Gastrocnemius medialis (tissue), 4 donors: Measurements from ENCODE around the gene FTH1. TPM values are rescaled to one million over a fixed set of nuclear protein-coding genes. Genes with fewer than 3 reads are reported as not detected.
A peak's percentile ranks its signal among the peaks of the same experiment; 100 is the strongest.

ENCODE experiments used
- ATAC-seq, 2 donors: fragments of 150-250 bp; one replicate each; pipeline ENCODE4 v1.9.1; 2016
- DNase-seq, 2 donors: peaks; one replicate each; pipeline ENCODE4 v3.0.0-alpha.2; 2019
- H3K27ac ChIP-seq, 4 donors: fragments of 200-600 bp; sonication (generic); 1 replicate in 1 of 4; 2 replicates in 3 of 4; pipeline ENCODE4 v1.5.1; 2016 to 2018; ENCODE audit warnings: mild to moderate bottlenecking in 2 of 4, moderate library complexity in 1 of 4
- H3K27me3 ChIP-seq, 3 donors: fragments of 200-600 bp; sonication (generic) in 2 of 3; 1 replicate in 1 of 3; 2 replicates in 2 of 3; pipeline versions ENCODE4 v1.5.1 to v1.6.0; 2016 to 2019; ENCODE audit warnings: mild to moderate bottlenecking in 1 of 3, moderate library complexity in 1 of 3
- H3K36me3 ChIP-seq, 2 donors: fragments of 200-600 bp; sonication (generic) in 1 of 2; one replicate each; pipeline ENCODE4 v1.5.1; 2017 to 2018
- H3K4me1 ChIP-seq, 2 donors: fragments of 200-600 bp; sonication (generic) in 1 of 2; one replicate each; pipeline ENCODE4 v1.5.1; 2016 to 2017; ENCODE audit warnings: mild to moderate bottlenecking in 2 of 2
- H3K4me3 ChIP-seq, 4 donors: fragments of 200-600 bp; sonication (generic) in 3 of 4; 1 replicate in 1 of 4; 2 replicates in 3 of 4; pipeline ENCODE4 v1.5.1; 2016 to 2019; ENCODE audit warnings: mild to moderate bottlenecking in 2 of 4
- H3K9me3 ChIP-seq, 3 donors: fragments of 200-600 bp; sonication (generic) in 2 of 3; 1 replicate in 1 of 3; 2 replicates in 2 of 3; pipeline ENCODE4 v1.5.1; 2016 to 2019
- POLR2A ChIP-seq, 2 donors: fragments of 450-650 bp; IDR thresholded peaks; one replicate each; pipeline ENCODE4 v1.6.1; 2017; ENCODE audit warnings: antibody characterized with exemption in 2 of 2, mild to moderate bottlenecking in 2 of 2, moderate library complexity in 2 of 2
- in situ Hi-C, 4 donors: fragments of 200-750 bp; cut with MboI; loops; one replicate each; pipeline versions ENCODE4 v1.15.0 to v1.8.0; 2017; ENCODE audit warnings: low sequenced_read_pairs in 4 of 4
- intact Hi-C: fragments of 100-400 bp; cut with DNase I; formaldehyde crosslinking; loops from one replicate; pipeline ENCODE4 v1.15.1; 2023; ENCODE audit warnings: low total_unique reads
- total RNA-seq, 4 donors: library from RNA; depleted of rRNA; stranded (reverse); fragments of >200 nt; gene quantifications; one replicate each; pipeline versions ENCODE4 v1.1.0 to v1.2.3, GENCODE V29; 2016
- TF ChIP-seq, protein P1 (sequence below), 5 experiments: fragments of 450-650 bp in 3 of 5; fragments of 200-600 bp in 2 of 5; sonication (generic) in 2 of 5; IDR thresholded peaks in 4 of 5; conservative IDR thresholded peaks in 1 of 5; 1 replicate in 4 of 5; 2 replicates in 1 of 5; pipeline ENCODE4 v1.5.1; 2016 to 2019; ENCODE audit warnings: antibody characterized with exemption in 5 of 5, mild to moderate bottlenecking in 3 of 5, moderate library complexity in 3 of 5

The FTH1 gene
- total RNA-seq, 4 donors from 2014 or later: 1,340 to 3,366 (median 1,705) TPM

DNA sequence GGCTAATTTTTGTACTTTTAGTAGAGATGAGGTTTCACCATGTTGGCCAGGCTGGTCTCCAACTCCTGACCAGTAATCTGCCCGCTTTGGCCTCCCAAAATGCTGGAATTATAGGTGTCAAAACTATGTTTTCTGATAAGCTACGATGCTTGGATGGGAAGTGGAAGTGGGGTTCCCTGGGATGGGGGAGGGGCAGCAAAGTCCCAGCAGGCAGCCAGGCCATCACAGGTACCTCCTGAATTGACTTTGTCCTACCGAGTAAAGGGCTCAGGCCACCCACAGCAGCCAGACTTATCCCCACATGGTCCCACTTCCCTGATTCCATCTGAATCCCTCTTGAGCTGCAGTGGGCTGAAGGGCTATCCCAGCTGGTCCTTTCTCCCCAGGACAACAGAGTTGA lies 6.9 kb downstream of the FTH1 start:
- peaks cover 0 to 24% of the 10 kb centered on the region in 2 donors for H3K36me3 ChIP-seq

DNA sequence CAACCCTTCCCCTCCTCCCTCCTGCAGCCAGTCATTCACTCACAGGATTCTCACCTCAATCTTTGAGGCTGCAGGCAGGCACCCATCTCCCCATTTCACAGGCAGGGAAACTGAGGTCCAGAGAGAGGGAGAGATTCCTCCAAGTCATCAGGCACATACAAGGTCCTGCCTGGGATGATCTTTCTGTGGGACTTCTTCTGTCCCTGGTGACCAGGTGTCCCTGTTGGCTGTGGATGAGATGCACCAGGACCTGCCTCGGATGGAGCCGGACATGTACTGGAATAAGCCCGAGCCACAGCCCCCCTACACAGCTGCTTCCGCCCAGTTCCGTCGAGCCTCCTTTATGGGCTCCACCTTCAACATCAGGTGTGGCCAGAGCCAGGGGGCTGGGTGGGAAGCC lies 7.8 kb downstream of the FTH1 start:
- DNase-seq: no peak
- Histone ChIP-seq H3K4me1 (peaks cover 38 to 43% of the 10 kb centered on the region in 2 donors), H3K36me3 (peaks cover 0 to 15% of the 10 kb centered on the region in 2 donors), H3K9me3 (no peaks in the 10 kb centered on the region), H3K4me3 (no peak overlapping the region), H3K27ac (no peak overlapping the region), H3K27me3 (peaks cover 4 to 8% (median 4%) of the 10 kb centered on the region in 3 donors)
- no peak for TF ChIP-seq POLR2A (IDR thresholded peaks at IDR 0.05)
- TF ChIP-seq, protein P1, sequence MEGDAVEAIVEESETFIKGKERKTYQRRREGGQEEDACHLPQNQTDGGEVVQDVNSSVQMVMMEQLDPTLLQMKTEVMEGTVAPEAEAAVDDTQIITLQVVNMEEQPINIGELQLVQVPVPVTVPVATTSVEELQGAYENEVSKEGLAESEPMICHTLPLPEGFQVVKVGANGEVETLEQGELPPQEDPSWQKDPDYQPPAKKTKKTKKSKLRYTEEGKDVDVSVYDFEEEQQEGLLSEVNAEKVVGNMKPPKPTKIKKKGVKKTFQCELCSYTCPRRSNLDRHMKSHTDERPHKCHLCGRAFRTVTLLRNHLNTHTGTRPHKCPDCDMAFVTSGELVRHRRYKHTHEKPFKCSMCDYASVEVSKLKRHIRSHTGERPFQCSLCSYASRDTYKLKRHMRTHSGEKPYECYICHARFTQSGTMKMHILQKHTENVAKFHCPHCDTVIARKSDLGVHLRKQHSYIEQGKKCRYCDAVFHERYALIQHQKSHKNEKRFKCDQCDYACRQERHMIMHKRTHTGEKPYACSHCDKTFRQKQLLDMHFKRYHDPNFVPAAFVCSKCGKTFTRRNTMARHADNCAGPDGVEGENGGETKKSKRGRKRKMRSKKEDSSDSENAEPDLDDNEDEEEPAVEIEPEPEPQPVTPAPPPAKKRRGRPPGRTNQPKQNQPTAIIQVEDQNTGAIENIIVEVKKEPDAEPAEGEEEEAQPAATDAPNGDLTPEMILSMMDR (IDR thresholded peaks at IDR 0.05 in 4 of 5, conservative IDR thresholded peaks at IDR 0.05 in 1 of 5): no peak
- ATAC-seq: no peak
- intact Hi-C loops (loop anchor here (10.0 kb wide), 1 partner anchor 265 kb away; no protein-coding TSS in a partner anchor), in situ Hi-C loops (loop anchor here in 1 of 4 donors (10.0 kb wide), 1 partner anchor 75 kb away; no protein-coding TSS in a partner anchor)

More for the DNA sequence above, 6.9 kb downstream of the FTH1 start:
- ATAC-seq (no peak), DNase-seq (no peak)
- TF ChIP-seq, protein P1 (IDR thresholded peaks at IDR 0.05 in 4 of 5, conservative IDR thresholded peaks at IDR 0.05 in 1 of 5): no peak
- no peak for TF ChIP-seq POLR2A (IDR thresholded peaks at IDR 0.05)
- Histone ChIP-seq H3K9me3 (no peaks in the 10 kb centered on the region), H3K27me3 (peaks cover 0 to 4% (median under 1%) of the 10 kb centered on the region in 3 donors), H3K4me3 (no peak overlapping the region), H3K4me1 (peaks cover 38 to 43% of the 10 kb centered on the region in 2 donors), H3K27ac (peak overlapping the region in 2 of 4 donors; percentile 99)
- intact Hi-C loops (loop anchor here (10.0 kb wide), 1 partner anchor 266 kb away; no protein-coding TSS in a partner anchor), in situ Hi-C loops (no loop called here)

DNA sequence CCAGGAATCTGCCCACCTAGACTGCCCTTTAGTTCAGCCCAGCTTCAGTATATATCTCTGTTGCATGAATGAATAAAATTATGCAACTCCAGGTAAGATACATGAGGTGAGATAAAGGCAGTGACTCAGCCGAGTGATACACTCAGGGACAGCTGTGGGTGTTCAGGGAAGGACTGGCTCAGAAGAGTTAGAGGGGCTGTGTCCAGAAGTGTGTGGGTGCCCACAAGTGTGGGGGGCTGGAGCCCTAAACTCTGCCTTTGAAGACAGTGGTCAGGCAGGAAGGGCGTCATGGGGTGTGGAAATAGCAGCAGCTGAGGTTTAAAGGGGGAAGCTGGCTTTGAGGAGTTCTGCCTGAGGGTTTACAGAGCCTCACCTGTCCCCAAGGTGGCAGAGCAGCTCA lies 8.3 kb downstream of the FTH1 start:
- H3K27ac ChIP-seq: no peak overlapping the region
- no peak overlapping the region for H3K4me3 ChIP-seq
- H3K36me3 ChIP-seq: peaks cover 0 to 9% of the 10 kb centered on the region in 2 donors
- peaks cover 9 to 14% (median 10%) of the 10 kb centered on the region in 3 donors for H3K27me3 ChIP-seq
- TF ChIP-seq, protein P1 (IDR thresholded peaks at IDR 0.05 in 4 of 5, conservative IDR thresholded peaks at IDR 0.05 in 1 of 5): no peak
- TF ChIP-seq POLR2A (IDR thresholded peaks at IDR 0.05): no peak
- no peak for DNase-seq
- peaks cover 38 to 39% of the 10 kb centered on the region in 2 donors for H3K4me1 ChIP-seq
- H3K9me3 ChIP-seq: no peaks in the 10 kb centered on the region
- ATAC-seq: no peak
- in situ Hi-C loops: loop anchor here in 1 of 4 donors (10.0 kb wide), 1 partner anchor 74 kb away; no protein-coding TSS in a partner anchor
- intact Hi-C loops: no loop called here

DNA sequence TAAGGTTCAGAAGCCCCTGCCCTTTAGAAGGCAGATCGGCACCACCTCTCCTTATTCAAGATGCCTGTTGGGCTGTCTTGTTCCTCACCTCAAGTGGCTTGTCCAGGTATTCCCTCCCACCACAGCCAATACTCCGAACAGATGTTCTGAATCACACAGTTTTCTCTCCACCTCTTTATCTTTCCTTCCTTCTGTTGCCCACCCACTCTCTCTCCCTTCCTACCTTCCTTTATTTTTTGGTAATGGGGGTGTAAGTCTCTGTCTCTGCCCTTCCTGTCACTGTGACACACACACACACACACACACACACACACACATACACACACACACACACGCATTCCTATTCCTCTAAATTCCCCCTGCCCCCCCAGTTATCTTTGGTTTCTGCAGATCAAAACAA lies 8.8 kb downstream of the FTH1 start:
- DNase-seq: no peak
- Histone ChIP-seq H3K27me3 (peaks cover 9 to 18% (median 13%) of the 10 kb centered on the region in 3 donors), H3K36me3 (peaks cover 0 to 4% of the 10 kb centered on the region in 2 donors), H3K27ac (no peak overlapping the region), H3K9me3 (no peaks in the 10 kb centered on the region), H3K4me3 (no peak overlapping the region), H3K4me1 (peaks cover 34% of the 10 kb centered on the region in 2 donors)
- ATAC-seq: no peak
- intact Hi-C loops (no loop called here), in situ Hi-C loops (loop anchor here in 1 of 4 donors (10.0 kb wide), 1 partner anchor 74 kb away; no protein-coding TSS in a partner anchor)
- TF ChIP-seq POLR2A (IDR thresholded peaks at IDR 0.05): no peak
- TF ChIP-seq, protein P1 (IDR thresholded peaks at IDR 0.05 in 4 of 5, conservative IDR thresholded peaks at IDR 0.05 in 1 of 5): no peak
